ACHN (cell line): ENCODE measurements around the gene CDC20.
A peak's percentile ranks its signal among the peaks of the same experiment; 100 is the strongest.

Experiments
- DNase-seq: peaks from one replicate; pipeline ENCODE4 v3.0.0-alpha.2; 2015
- in situ Hi-C: cut with HindIII; loops from 2 replicates; pipeline ENCODE4 v1.10.0; 2017; ENCODE audit warnings: low sequenced_read_pairs, low pct_ligation_motif_present, low pct_unique_long_range_greater_than_20kb

The CDC20 gene

DNA sequence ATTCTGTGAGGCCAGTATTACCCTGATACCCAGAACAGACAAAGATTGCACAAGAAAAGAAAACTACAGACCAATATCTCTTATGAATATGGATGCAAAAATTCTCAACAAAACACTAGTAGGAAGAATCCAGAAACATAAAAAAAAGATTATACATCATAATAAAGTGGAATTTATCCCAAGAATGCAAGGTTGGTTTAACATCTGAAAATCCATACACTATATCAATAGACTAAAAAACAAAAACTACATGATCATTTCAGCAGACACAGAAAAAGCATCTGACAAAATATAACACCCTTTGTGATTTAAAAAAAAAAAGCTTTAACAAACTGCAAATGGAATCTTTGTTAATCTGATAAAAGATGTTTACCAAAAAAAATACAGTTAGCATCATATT is 33.4 kb upstream of the CDC20 start:
- no peak for DNase-seq
- in situ Hi-C loops, result no loop called here

DNA sequence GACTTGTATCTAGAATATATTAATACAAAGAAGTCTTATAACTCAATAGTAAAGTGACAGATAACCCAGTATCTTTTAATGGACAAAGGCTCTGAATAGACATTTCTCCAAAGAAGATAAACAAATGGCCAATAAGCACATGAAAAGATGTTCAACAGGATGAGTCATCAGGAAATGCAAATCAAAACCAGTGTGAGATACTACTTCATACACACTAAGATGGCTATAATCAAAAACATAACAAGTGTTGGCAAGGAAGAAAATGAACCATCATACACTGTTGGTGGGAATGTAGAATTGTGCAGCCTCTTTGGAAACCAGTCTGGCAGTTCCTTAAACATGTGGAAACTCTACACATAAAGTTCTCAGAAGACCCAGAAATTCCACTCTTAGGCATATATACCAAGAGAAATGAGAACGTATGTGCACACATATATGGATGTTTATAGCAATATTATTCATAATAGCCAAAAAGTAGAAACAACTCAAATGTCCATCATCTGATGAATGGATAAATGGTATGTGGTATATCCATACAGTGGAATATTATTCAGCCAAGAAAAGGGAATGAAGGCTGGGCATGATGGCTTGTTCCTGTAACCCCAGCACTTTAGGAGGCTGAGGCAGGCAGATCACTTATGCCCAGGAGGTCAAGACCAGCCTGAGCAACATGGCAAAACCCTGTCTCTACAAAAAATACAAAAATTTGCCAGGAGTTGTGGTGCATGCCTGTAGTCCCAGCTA is 31.1 kb upstream of the CDC20 start:
- no peak for DNase-seq
- in situ Hi-C loops, result no loop called here

DNA sequence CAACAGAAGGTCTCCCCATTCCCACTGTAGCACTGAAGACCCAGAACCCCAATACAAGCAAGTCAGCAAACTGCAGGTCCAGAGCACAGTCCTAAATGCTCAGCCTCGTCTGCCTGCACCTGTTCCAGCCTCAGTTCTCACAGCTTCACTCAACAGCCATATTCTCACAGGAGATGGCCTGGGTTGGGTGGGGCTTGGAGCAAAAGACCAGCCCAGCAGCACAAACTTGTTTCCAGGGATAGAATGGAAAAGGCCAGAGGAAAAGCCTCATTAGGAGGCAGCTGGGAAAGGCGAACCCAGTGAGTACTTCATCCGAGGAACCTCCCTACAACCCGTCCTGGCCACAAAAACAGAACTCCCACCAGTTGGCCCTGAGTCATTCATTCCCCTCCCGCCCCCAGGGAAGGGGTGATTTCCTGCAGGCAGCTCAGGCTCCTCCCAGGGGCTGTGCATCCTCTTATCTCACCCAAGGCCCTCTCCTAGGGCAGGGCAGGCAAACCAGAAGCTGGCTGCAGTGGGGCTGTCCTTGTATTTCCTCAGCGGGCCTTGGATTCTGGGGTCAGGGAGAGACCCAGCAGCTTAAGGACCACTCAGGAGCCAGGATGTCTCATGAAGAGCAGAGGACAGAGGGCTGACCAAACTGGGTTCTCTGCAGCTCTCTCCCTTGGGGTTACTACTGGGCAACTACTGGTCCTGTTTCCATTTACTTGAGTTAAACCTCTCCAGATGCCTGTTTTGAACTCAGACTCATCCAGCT is 28.6 kb upstream of the CDC20 start:
- DNase-seq, result peak; percentile 10
- in situ Hi-C loops, result no loop called here

DNA sequence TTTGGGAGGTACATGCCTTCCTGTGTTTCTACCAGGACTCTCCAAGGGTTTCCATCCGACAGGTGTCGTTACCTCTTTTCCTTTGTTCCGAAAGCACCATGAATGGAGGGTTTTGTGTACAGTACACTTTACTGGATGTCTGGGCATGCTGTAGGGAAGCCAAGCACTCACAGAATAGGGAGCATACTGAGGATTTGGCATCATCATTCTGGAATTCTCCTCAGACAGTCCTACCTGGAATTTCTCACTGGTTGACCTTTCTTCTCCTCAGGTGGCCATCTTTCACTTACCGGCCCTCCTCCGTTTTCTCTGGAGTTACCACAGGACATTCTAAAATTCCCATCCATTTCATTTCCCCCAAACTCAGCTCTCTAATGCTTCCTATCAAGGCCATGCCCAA is 27.1 kb upstream of the CDC20 start:
- no peak for DNase-seq
- in situ Hi-C loops, result no loop called here

DNA sequence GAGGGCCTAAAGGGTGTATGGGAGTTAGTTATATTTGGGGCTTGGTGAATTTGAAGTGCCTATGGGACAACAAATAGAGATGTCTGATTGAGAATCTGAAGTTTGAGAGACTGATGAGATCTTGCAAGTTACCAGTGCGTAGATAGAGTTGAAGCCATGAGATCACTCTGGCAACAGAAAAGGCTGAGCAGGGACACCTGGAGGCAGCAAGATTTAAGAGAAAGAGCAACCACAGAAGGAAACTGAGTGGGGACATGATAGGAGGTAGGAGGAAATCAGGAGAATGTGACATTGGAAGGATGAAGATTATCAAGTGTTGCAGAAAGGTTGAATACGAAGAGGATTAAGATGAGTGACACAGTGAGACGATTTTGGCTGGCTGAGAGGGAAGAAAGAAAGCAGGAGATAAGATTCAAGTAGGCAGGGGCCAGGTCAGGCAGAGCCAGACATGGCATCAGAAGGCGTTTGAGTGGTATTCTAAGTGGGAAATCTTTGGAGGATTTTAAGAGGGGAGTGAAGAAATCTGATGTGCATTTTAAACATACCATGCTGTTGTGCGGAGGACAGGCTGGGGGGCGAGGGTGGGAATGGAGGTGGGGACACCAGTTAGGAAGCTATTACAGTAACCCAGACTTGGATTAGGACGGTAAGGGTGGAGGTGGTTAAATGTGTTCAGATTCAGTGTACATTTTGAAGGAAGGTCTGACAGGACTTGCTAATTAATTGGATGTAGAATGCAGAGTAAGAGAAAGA is 24.2 kb upstream of the CDC20 start:
- DNase-seq, result no peak

DNA sequence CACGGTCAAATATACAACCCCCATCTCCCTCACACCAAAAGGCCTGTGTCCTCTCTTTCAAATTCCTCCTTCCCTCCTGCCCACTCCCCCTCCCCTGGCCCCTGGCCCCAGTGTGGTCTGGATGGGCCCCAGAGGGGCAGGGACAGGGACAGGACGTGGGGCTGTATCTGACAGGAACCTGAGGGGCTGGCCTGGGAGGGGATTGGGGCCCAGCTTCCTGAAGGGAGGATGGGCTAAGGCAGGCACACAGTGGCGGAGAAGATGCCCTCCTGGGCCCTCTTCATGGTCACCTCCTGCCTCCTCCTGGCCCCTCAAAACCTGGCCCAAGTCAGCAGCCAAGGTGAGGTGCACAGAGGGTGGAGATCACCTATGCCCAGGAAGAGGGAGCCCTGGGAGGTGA is 21.2 kb upstream of the CDC20 start, which contains the start of gene MPL:
Gene MPL, plus strand, starts transcription at position 231 of the 400 bp plus-strand sequence. Its CDS starts 31 bp downstream, at position 262.
- no peak for DNase-seq
- in situ Hi-C loops, result no loop called here

More for the DNA sequence above, 24.2 kb upstream of the CDC20 start:
- in situ Hi-C loops, result no loop called here

DNA sequence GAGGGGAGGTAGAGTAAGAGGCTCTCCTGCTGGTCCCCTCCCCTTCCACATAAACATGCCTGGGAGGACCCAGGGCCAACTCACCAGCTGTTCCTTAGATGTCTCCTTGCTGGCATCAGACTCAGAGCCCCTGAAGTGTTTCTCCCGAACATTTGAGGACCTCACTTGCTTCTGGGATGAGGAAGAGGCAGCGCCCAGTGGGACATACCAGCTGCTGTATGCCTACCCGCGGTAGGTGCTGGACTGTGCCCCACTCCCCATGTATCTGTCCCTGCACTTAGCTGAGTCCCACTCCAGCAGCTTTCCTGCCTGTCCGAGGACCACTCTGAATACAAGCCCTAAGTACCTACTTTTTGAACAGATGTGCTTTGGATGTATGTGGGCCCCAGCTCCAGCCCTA is 20.8 kb upstream of the CDC20 start:
- in situ Hi-C loops, result no loop called here
- no peak for DNase-seq

DNA sequence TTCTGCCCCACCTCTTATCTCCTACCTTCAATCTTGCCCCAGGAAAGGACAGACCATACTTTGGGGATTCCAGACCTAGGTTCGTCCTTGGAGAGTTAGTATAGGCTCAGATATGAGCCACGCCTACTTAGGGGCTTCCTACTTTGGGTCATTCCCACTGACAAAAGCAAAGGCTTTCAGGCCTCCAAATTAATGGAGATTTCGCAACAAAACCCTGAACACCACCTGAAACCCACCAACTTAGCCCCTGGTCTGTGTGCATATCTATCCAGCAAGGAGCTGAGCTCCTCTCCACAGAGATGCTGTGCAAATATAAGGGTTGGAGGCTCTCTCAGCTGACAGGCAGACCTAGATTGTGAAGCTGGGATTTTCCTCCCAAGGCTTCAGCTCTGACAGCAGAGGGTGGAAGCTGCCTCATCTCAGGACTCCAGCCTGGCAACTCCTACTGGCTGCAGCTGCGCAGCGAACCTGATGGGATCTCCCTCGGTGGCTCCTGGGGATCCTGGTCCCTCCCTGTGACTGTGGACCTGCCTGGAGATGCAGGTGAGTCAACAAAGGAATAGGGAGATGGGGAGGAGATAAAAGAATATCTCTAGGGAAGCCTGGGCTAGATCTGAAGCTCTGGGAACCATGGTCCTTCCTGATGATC is 19.1 kb upstream of the CDC20 start:
- in situ Hi-C loops, result no loop called here
- DNase-seq, result no peak

DNA sequence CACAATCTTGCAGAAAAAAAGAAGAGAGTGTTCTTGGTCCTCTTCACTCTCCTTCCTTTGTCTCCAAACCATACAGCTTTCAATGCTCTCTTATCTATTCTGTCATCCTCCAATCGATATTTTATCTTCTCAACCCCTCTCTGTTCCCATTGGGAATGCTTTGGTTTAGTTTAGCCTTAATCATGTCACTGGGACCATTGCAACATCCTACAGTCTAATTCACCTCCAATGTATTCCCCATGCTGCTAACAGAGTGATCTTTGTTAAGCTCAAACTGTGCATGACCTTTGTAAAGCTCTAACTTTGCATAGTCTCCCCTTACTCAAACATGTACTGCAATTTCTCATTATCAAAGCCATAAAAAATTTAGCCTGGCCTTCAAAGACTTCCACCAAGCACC is 18.2 kb upstream of the CDC20 start:
- in situ Hi-C loops, result no loop called here

DNA sequence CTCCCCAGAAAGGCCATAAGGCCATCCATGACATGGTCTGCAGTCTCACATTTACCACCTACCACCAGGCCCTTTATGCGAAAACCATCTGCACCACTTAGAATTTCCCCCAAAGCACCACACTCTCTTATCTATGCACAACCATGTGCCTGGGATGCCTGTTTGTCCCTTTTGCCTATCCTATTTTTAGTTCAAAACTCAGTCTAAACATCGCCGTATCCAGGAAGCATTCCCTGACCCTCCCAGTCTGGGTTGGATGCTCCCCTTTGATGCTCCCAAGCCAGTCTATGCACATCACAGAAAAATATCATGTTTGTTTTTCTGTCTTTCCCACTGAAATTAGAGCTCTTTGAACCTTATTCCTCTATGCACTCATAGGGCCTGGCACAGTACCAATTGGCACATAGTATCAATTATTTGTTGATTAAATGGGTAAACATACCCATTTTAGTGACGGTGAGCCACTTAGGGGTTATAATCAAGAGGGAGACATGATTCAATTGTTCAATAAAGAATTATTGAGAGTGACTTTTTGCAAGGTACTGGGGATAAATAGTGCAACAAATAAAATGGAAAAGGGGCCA is 14.4 kb upstream of the CDC20 start:
- DNase-seq, result no peak
- in situ Hi-C loops, result no loop called here

More for the DNA sequence above, 18.2 kb upstream of the CDC20 start:
- DNase-seq, result no peak

DNA sequence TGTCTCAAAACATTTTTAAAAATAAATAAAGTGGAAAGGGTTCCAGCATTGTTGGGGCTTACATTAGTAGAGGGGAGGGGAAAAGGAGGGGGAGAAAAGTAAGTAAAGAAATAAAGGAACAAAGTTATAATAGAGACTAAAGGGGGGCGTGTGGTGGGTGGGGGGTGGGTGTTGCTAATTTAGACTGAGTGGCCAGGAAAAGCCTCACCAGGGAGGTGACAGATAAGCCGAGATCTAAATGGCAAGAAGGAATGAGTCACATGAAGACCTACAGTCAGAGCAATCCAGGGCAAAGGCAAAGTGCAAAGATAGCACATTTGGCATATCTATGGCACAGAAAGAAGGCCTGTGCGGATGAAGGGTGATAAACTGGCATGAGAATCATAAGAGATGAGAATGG is 13.7 kb upstream of the CDC20 start:
- DNase-seq, result no peak
- in situ Hi-C loops, result no loop called here

DNA sequence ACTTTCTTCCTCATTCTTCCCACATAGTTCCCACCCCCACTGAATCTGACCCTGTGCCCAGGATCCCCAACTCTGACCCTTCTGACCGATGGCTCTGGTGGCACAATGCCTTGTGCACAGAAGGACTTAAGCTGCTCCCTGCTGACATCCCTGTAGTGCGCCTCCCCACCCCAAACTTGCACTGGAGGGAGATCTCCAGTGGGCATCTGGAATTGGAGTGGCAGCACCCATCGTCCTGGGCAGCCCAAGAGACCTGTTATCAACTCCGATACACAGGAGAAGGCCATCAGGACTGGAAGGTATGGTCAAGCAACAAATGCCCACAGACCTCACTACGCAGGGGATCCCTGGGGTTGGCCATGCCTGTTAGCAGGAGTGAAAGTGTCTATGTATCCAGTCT is 12.1 kb upstream of the CDC20 start:
- in situ Hi-C loops, result no loop called here
- no peak for DNase-seq

DNA sequence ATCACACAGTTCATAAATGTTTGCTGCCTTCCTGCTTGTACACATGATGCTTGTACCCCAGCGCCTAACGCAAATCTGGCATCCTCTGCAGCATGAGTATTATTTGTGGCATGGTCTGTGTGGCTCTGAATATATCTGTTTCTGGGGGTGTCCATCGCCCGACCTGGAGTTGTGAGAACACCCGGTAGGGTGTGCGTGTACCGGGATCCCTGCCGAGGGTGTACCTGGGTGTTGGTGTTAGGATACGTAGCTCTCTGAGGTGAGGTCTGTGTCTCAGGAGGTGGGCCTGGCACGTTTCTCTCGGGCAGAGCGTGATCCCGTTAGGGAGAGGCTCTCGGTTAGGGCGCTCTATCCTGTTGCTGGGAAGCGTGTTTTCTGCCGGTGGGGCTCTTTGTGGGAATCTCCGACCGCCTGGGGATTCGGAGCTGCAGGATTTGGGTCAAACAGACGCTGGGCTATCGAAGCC is 10.4 kb upstream of the CDC20 start:
- in situ Hi-C loops, result no loop called here
- DNase-seq, result peak; percentile 64

DNA sequence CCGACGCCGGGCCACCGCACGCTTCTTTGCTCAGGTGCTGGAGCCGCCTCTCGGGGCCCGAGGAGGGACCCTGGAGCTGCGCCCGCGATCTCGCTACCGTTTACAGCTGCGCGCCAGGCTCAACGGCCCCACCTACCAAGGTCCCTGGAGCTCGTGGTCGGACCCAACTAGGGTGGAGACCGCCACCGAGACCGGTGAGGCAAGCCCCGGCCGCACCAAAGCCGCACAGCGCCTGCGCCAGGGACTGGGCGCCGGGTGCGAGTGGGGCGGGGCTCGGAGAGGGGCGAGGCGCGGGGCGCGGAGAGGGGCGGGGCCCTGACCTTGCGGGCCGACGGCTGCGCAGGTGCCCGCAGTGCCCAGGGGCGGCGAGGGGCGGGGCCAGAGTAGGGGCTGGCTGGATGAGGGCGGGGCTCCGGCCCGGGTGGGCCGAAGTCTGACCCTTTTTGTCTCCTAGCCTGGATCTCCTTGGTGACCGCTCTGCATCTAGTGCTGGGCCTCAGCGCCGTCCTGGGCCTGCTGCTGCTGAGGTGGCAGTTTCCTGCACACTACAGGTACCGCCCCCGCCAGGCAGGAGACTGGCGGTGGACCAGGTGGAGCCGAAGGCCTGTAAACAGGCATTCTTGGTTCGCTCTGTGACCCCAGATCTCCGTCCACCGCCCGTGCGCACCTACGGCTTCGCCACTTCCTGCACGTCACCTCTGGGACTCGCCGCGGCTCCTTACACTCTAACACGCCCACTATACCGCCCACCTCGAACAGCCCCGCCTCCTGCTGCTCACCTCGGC is 9.8 kb upstream of the CDC20 start:
- peak; percentile 85 for DNase-seq
- in situ Hi-C loops, result no loop called here

DNA sequence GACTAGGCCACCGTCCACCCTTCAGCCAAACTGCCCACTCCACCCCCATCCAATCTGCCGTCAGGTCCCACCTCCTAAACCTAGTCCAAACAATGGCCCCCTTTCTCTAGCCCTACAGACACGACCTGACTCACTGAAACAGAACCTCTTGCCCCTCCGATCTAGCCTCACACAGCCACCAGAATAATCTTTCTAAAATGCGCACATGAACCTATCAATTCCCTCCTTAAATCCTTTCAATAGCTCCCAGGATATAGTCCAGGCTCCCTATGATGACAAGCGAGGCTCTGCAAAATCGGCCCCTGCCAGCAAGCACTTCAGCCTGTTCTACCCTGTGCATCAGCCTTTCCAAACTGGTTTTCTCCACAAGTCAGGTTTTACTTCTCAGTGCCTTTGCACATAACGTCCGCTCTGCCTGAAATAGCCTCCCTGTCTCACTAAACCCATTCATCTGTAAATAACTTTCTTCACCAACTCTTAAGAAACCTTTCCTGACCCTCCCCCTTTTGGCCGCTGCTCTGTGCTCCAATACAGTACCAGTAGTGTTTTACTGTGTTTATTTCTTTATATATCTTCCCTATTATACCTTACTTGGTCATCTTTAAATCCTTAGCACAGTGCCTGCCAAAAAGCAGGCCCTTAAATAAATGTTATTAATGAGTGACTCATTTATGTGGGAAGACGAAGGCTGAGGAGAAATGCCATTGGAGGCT is 9.0 kb upstream of the CDC20 start:
- in situ Hi-C loops, result no loop called here
- DNase-seq, result no peak

DNA sequence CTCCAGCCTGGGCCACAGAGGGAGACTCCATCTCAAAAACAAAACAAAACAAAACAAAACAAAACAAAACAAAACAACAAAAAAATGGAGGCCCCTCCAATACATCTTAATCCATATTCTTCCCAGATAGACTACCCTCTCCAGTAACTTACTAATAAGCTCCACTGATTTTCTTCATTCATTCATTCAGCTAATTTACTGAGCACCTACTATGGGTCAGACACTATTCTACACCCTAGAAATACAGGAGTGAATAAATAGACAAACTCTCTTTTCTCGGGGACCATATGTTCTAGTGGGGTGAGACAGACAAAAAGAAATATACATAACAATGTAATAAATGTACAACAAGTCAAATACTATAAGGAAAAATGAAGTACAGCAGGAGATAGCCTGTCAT is 7.8 kb upstream of the CDC20 start:
- in situ Hi-C loops, result no loop called here

More for the DNA sequence above, 7.8 kb upstream of the CDC20 start:
- DNase-seq, result no peak
